GM23338 (cell line): ENCODE results near the gene ACYP2. TPM values are rescaled to one million over a fixed set of nuclear protein-coding genes. Genes with fewer than 3 reads are reported as not detected.

Source experiments
- ATAC-seq: fragments of 200-7000 bp; cut with Tn5 transposase; 3 replicates; pipeline ENCODE4 v1.9.1; 2020
- DNase-seq: peaks from one replicate; pipeline ENCODE4 v3.0.0-alpha.2; 2015; ENCODE audit warnings: low spot score
- H2AFZ ChIP-seq: fragments of 200-600 bp; sonication (generic); 2 replicates; pipeline ENCODE4 v1.8.0; 2016; ENCODE audit warnings: antibody characterized with exemption, mild to moderate bottlenecking, moderate library complexity
- H3F3A ChIP-seq: fragments of 200-600 bp; sonication (generic); replicated peaks from 2 replicates; pipeline ENCODE4 v1.8.0; 2017; ENCODE audit warnings: antibody characterized with exemption, mixed run types, low read depth
- H3K27ac ChIP-seq: fragments of 200-600 bp; sonication (generic); 2 replicates; pipeline ENCODE4 v1.6.1; 2016; ENCODE audit warnings: low read depth
- H3K27me3 ChIP-seq: fragments of 200-600 bp; sonication (generic); 2 replicates; pipeline ENCODE4 v1.8.0; 2016; ENCODE audit warnings: mild to moderate bottlenecking, mixed run types, moderate library complexity; ENCODE audit not compliant: insufficient read depth
- H3K36me3 ChIP-seq: fragments of 200-600 bp; sonication (generic); 2 replicates; pipeline ENCODE4 v1.8.0; 2016; ENCODE audit warnings: mild to moderate bottlenecking; ENCODE audit not compliant: insufficient read depth
- H3K4me1 ChIP-seq: fragments of 200-600 bp; sonication (generic); 2 replicates; pipeline ENCODE4 v1.8.0; 2016; ENCODE audit warnings: mild to moderate bottlenecking, moderate library complexity; ENCODE audit not compliant: insufficient read depth
- H3K4me2 ChIP-seq: fragments of 200-600 bp; sonication (generic); 2 replicates; pipeline ENCODE4 v1.7.1; 2017; ENCODE audit warnings: mixed run types
- H3K4me3 ChIP-seq: fragments of 200-600 bp; sonication (generic); 2 replicates; pipeline ENCODE4 v1.6.1; 2016; ENCODE audit warnings: mixed run types
- H3K79me2 ChIP-seq: fragments of 200-600 bp; sonication (generic); replicated peaks from 2 replicates; pipeline ENCODE4 v1.8.0; 2017; ENCODE audit warnings: mild to moderate bottlenecking; ENCODE audit not compliant: insufficient read depth
- H3K9me2 ChIP-seq: fragments of 200-600 bp; sonication (generic); 2 replicates; pipeline ENCODE4 v1.8.0; 2017; ENCODE audit not compliant: insufficient read depth
- H4K20me1 ChIP-seq: fragments of 200-600 bp; sonication (generic); replicated peaks from 2 replicates; pipeline ENCODE4 v1.8.0; 2017; ENCODE audit warnings: mild to moderate bottlenecking; ENCODE audit not compliant: insufficient read depth
- H3K27ac Mint-ChIP-seq: 2 replicates; pipeline ENCODE4 v1.8.0; 2020; ENCODE audit warnings: inconsistent platforms, mild to moderate bottlenecking, moderate library complexity, mixed read lengths
- H3K27me3 Mint-ChIP-seq: 3 replicates; pipeline ENCODE4 v1.8.0; 2022; ENCODE audit warnings: low read depth, mild to moderate bottlenecking, moderate library complexity, mixed read lengths, inconsistent platforms; ENCODE audit not compliant: insufficient read depth, poor library complexity
- H3K36me3 Mint-ChIP-seq: 3 replicates; pipeline ENCODE4 v1.8.0; 2021; ENCODE audit warnings: low read depth, mild to moderate bottlenecking, inconsistent platforms, moderate library complexity, mixed read lengths
- H3K4me1 Mint-ChIP-seq: 3 replicates; pipeline ENCODE4 v1.8.0; 2020; ENCODE audit warnings: mild to moderate bottlenecking, inconsistent platforms, mixed read lengths
- H3K4me3 Mint-ChIP-seq: 3 replicates; pipeline ENCODE4 v1.8.0; 2021; ENCODE audit warnings: moderate library complexity, mild to moderate bottlenecking, inconsistent platforms, mixed read lengths
- H3K9me3 Mint-ChIP-seq: 3 replicates; pipeline ENCODE4 v1.8.0; 2020; ENCODE audit warnings: moderate library complexity, mild to moderate bottlenecking, inconsistent platforms, mixed read lengths
- EZH2 ChIP-seq: fragments of 200-600 bp; sonication (generic); IDR thresholded peaks from one replicate; pipeline ENCODE4 v1.8.0; 2017; ENCODE audit warnings: antibody characterized with exemption, mild to moderate bottlenecking, low read depth; ENCODE audit not compliant: unreplicated experiment
- EZH2phosphoT487 ChIP-seq: fragments of 200-600 bp; sonication (generic); IDR thresholded peaks from one replicate; pipeline ENCODE4 v1.8.1; 2018; ENCODE audit warnings: antibody characterized with exemption; ENCODE audit not compliant: unreplicated experiment
- JUNB ChIP-seq: IDR thresholded peaks from one replicate; pipeline ENCODE4 v1.6.1; 2016; ENCODE audit warnings: antibody characterized with exemption; ENCODE audit not compliant: unreplicated experiment
- POLR2AphosphoS5 ChIP-seq: IDR thresholded peaks from 2 replicates; pipeline ENCODE4 v1.6.1; 2016; ENCODE audit warnings: antibody characterized with exemption, low read depth
- STAT1 ChIP-seq: IDR thresholded peaks from one replicate; pipeline ENCODE4 v1.6.1; 2016; ENCODE audit warnings: antibody characterized with exemption; ENCODE audit not compliant: unreplicated experiment
- ZNF114 ChIP-seq: fragments of 250-450 bp; sonication (Bioruptor Pico); IDR thresholded peaks from 2 replicates; pipeline ENCODE4 v1.5.0; 2020; ENCODE audit warnings: mild to moderate bottlenecking, moderate library complexity
- ZNF331 ChIP-seq: fragments of 250-450 bp; sonication (Bioruptor Pico); IDR thresholded peaks from 2 replicates; pipeline ENCODE4 v1.5.0; 2020; ENCODE audit warnings: low read depth, mild to moderate bottlenecking, moderate library complexity
- polyA plus RNA-seq: library from polyadenylated mRNA; unstranded; fragments of >200 nt; fragmentation: Nextera tagmentation; extraction: Ambion mirVana; gene quantifications from 2 replicates; pipeline ENCODE4 v1.2.1, GENCODE V29; 2016
- total RNA-seq: library from RNA; depleted of rRNA; stranded (reverse); fragments of >200 nt; shearing (Covaris generic); gene quantifications from 2 replicates; pipeline ENCODE4 v1.2.3, GENCODE V29; 2014
- TF ChIP-seq, protein P1 (sequence below): fragments of 250-450 bp; sonication (Bioruptor Pico); IDR thresholded peaks from 2 replicates; pipeline ENCODE4 v1.5.0; 2020; ENCODE audit warnings: mild to moderate bottlenecking, moderate library complexity
- TF ChIP-seq, protein P2 (sequence below): IDR thresholded peaks from one replicate; pipeline ENCODE4 v1.6.1; 2018; ENCODE audit warnings: antibody characterized with exemption; ENCODE audit not compliant: unreplicated experiment

ACYP2 gene
- total and polyA plus RNA-seq, 2 experiments from 2014 or later = 2.3 to 15.5 TPM

DNA sequence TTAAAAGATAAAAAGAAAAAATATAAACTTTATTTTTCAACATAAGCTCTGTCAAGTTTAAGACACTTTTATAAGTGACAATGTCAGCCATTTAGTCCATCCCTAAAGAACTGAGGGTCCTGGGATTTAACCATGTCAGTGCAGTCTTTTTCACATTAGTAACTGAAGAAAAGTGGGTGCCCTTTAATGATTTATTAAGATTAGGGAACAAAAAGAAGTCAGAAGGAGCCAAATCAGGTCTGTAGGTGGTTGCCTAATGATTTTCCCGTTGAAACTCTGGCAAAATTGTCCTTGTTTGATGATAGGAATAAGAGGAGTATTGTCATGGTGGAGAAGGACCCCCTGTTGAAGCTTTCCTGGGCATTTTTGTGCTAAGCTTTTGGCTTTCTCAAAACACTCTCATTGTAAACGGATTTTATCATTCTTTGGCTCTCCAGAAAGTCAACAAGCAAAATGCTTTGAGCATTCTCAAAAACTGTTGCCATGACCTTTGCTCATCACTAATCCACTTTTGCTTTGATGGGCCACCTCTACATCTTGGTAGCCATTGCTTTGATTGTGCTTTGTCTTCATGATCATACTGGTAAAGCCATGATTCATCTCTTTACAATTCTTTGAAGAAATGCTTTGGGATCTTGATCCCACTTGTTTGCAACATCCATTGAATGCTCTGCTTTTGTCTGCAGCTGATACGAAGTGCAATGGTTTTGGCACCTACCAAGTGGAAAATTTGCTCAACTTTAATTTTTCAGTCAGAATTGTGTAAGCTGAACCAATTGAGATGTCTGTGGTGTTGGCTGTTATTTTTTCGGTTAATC is 118.6 kb downstream of the ACYP2 start:
- Mint-ChIP-seq H3K9me3 (no peaks in the 10 kb centered on the region), H3K27me3 (peaks cover 3% of the 10 kb centered on the region)

DNA sequence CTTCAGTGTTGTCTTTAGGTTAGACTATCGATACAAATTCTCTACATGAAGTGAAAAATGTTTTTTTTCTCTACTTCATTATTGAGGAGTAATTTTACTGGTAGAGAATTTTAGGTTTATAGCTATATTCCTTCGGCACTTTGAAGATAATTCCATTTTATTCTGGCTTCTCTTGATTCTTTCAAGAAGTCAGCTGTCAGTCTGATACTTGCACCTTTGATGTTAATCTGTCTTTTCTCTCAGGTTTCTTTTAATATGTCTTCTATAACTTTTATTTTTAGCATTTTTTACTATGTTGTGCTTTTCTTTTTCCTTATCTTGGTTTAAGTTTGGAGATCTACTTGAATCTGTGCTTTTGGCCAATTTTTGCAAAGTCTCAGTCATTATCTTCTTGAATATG is 122.0 kb downstream of the ACYP2 start:
- Histone ChIP-seq H3K9me2 (no peaks in the 10 kb centered on the region; the same call in 1 of the 2 replicates), H4K20me1 (no peaks in the 10 kb centered on the region), H3K4me2 (no peak overlapping the region), H2AFZ (no peak overlapping the region), H3K4me3 (no peak overlapping the region), H3K36me3 (no peaks in the 10 kb centered on the region), H3K79me2 (no peaks in the 10 kb centered on the region), H3F3A (no peaks in the 10 kb centered on the region), H3K27me3 (no peaks in the 10 kb centered on the region), H3K4me1 (peaks cover 8% of the 10 kb centered on the region; the same call in 1 of the 2 replicates), H3K27ac (no peak overlapping the region)
- DNase-seq = no peak
- Mint-ChIP-seq H3K27me3 (peaks cover 2% of the 10 kb centered on the region), H3K9me3 (no peaks in the 10 kb centered on the region), H3K27ac (no peak overlapping the region), H3K4me1 (peaks cover 11% of the 10 kb centered on the region), H3K36me3 (no peaks in the 10 kb centered on the region), H3K4me3 (no peak overlapping the region)
- TF ChIP-seq ZNF114 (CRISPR knock-in tag) (no peak), POLR2AphosphoS5 (no peak), JUNB (no peak), STAT1 (no peak), EZH2phosphoT487 (no peak), ZNF331 (CRISPR knock-in tag) (no peak)
- TF ChIP-seq, protein P1, sequence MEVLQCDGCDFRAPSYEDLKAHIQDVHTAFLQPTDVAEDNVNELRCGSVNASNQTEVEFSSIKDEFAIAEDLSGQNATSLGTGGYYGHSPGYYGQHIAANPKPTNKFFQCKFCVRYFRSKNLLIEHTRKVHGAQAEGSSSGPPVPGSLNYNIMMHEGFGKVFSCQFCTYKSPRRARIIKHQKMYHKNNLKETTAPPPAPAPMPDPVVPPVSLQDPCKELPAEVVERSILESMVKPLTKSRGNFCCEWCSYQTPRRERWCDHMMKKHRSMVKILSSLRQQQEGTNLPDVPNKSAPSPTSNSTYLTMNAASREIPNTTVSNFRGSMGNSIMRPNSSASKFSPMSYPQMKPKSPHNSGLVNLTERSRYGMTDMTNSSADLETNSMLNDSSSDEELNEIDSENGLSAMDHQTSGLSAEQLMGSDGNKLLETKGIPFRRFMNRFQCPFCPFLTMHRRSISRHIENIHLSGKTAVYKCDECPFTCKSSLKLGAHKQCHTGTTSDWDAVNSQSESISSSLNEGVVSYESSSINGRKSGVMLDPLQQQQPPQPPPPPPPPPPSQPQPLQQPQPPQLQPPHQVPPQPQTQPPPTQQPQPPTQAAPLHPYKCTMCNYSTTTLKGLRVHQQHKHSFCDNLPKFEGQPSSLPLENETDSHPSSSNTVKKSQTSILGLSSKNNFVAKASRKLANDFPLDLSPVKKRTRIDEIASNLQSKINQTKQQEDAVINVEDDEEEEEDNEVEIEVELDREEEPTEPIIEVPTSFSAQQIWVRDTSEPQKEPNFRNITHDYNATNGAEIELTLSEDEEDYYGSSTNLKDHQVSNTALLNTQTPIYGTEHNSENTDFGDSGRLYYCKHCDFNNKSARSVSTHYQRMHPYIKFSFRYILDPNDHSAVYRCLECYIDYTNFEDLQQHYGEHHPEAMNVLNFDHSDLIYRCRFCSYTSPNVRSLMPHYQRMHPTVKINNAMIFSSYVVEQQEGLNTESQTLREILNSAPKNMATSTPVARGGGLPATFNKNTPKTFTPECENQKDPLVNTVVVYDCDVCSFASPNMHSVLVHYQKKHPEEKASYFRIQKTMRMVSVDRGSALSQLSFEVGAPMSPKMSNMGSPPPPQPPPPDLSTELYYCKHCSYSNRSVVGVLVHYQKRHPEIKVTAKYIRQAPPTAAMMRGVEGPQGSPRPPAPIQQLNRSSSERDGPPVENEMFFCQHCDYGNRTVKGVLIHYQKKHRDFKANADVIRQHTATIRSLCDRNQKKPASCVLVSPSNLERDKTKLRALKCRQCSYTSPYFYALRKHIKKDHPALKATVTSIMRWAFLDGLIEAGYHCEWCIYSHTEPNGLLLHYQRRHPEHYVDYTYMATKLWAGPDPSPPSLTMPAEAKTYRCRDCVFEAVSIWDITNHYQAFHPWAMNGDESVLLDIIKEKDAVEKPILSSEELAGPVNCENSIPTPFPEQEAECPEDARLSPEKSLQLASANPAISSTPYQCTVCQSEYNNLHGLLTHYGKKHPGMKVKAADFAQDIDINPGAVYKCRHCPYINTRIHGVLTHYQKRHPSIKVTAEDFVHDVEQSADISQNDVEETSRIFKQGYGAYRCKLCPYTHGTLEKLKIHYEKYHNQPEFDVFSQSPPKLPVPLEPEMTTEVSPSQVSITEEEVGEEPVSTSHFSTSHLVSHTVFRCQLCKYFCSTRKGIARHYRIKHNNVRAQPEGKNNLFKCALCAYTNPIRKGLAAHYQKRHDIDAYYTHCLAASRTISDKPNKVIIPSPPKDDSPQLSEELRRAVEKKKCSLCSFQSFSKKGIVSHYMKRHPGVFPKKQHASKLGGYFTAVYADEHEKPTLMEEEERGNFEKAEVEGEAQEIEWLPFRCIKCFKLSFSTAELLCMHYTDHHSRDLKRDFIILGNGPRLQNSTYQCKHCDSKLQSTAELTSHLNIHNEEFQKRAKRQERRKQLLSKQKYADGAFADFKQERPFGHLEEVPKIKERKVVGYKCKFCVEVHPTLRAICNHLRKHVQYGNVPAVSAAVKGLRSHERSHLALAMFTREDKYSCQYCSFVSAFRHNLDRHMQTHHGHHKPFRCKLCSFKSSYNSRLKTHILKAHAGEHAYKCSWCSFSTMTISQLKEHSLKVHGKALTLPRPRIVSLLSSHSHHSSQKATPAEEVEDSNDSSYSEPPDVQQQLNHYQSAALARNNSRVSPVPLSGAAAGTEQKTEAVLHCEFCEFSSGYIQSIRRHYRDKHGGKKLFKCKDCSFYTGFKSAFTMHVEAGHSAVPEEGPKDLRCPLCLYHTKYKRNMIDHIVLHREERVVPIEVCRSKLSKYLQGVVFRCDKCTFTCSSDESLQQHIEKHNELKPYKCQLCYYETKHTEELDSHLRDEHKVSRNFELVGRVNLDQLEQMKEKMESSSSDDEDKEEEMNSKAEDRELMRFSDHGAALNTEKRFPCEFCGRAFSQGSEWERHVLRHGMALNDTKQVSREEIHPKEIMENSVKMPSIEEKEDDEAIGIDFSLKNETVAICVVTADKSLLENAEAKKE = no peak
- no peak for ATAC-seq

More for the DNA sequence above, 118.6 kb downstream of the ACYP2 start:
- TF ChIP-seq STAT1 (no peak), JUNB (no peak), EZH2 (no peak)
- TF ChIP-seq, protein P2, sequence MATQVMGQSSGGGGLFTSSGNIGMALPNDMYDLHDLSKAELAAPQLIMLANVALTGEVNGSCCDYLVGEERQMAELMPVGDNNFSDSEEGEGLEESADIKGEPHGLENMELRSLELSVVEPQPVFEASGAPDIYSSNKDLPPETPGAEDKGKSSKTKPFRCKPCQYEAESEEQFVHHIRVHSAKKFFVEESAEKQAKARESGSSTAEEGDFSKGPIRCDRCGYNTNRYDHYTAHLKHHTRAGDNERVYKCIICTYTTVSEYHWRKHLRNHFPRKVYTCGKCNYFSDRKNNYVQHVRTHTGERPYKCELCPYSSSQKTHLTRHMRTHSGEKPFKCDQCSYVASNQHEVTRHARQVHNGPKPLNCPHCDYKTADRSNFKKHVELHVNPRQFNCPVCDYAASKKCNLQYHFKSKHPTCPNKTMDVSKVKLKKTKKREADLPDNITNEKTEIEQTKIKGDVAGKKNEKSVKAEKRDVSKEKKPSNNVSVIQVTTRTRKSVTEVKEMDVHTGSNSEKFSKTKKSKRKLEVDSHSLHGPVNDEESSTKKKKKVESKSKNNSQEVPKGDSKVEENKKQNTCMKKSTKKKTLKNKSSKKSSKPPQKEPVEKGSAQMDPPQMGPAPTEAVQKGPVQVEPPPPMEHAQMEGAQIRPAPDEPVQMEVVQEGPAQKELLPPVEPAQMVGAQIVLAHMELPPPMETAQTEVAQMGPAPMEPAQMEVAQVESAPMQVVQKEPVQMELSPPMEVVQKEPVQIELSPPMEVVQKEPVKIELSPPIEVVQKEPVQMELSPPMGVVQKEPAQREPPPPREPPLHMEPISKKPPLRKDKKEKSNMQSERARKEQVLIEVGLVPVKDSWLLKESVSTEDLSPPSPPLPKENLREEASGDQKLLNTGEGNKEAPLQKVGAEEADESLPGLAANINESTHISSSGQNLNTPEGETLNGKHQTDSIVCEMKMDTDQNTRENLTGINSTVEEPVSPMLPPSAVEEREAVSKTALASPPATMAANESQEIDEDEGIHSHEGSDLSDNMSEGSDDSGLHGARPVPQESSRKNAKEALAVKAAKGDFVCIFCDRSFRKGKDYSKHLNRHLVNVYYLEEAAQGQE = no peak
- Histone ChIP-seq H2AFZ (no peak overlapping the region), H3K4me2 (no peak overlapping the region), H3K27ac (no peak overlapping the region), H3F3A (no peaks in the 10 kb centered on the region), H3K4me3 (no peak overlapping the region), H4K20me1 (no peaks in the 10 kb centered on the region), H3K4me1 (peaks cover 7% of the 10 kb centered on the region), H3K36me3 (no peaks in the 10 kb centered on the region), H3K9me2 (no peaks in the 10 kb centered on the region; the same call in 1 of the 2 replicates), H3K27me3 (no peaks in the 10 kb centered on the region), H3K79me2 (no peaks in the 10 kb centered on the region)
- Mint-ChIP-seq H3K4me3 (no peak overlapping the region), H3K36me3 (no peaks in the 10 kb centered on the region), H3K27ac (no peak overlapping the region), H3K4me1 (peaks cover under 1% of the 10 kb centered on the region; the same call in 2 of the 3 replicates)
- no peak for ATAC-seq
- no peak for DNase-seq
